ENCODE measurements around the gene FAF2.

DNA sequence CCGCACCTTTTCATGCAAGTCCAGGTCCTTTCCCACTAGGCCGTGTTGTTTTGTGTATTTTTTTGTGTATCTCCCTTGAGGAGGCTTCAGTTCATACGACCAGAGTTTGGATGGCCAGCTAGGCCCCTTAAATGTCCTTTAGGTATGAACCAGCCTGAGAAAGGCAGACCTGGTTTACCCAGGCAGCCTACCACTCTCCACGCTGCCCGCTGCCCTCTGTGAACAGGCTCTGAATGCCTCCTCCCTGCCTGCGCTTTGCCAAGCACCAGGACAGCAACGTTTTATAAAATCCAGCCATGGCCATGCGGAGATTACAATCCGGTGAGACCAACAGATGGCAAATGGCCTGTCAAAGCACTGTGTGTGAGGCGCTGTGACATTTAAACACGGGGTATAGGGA, 31.2 kb upstream of the FAF2 start:
- no peak for TF ChIP-seq EZH2 (IDR thresholded peaks at IDR 0.05; ENCODE audit: borderline replicate concordance, low read length)
- TF ChIP-seq, protein P1, sequence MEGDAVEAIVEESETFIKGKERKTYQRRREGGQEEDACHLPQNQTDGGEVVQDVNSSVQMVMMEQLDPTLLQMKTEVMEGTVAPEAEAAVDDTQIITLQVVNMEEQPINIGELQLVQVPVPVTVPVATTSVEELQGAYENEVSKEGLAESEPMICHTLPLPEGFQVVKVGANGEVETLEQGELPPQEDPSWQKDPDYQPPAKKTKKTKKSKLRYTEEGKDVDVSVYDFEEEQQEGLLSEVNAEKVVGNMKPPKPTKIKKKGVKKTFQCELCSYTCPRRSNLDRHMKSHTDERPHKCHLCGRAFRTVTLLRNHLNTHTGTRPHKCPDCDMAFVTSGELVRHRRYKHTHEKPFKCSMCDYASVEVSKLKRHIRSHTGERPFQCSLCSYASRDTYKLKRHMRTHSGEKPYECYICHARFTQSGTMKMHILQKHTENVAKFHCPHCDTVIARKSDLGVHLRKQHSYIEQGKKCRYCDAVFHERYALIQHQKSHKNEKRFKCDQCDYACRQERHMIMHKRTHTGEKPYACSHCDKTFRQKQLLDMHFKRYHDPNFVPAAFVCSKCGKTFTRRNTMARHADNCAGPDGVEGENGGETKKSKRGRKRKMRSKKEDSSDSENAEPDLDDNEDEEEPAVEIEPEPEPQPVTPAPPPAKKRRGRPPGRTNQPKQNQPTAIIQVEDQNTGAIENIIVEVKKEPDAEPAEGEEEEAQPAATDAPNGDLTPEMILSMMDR (IDR thresholded peaks at IDR 0.05; ENCODE audit: low read length): no peak

Data from OCI-LY1 (cell line).